Panc1 (cell line): ENCODE results near the gene CYP3A4. TPM values are rescaled to one million over a fixed set of nuclear protein-coding genes. Genes with fewer than 3 reads are reported as not detected.
"Not testable (repeated sequence)": the region's sequence is repeated elsewhere in the genome, so short reads cannot be mapped to it uniquely, and the experiment has no call there.

Experiments
- ATAC-seq: fragments of 200-7000 bp; cut with Tn5 transposase; 2 replicates; pipeline ENCODE4 v1.9.1; 2020; ENCODE audit warnings: mild to moderate bottlenecking, moderate library complexity
- BruUV-seq: library from RNA; stranded (reverse); fragments of 400-500 nt; replicated peaks from 2 replicates; lab custom pipeline; 2021; lab: Mats Ljungman, UMichigan
- CTCF ChIA-PET: fragments of 300-600 bp; sonication (Branson Sonifier 250); formaldehyde crosslinking; loops from one replicate; lab custom pipeline; 2022; ENCODE audit warnings: antibody characterized with exemption; lab: Charles Lee
- POLR2A ChIA-PET: fragments of 300-600 bp; sonication (Branson Sonifier 250); formaldehyde crosslinking; loops from one replicate; lab custom pipeline; 2022; ENCODE audit warnings: antibody characterized with exemption; lab: Charles Lee
- DNase-seq: peaks from one replicate; pipeline ENCODE4 v3.0.0-alpha.2; 2010; ENCODE audit warnings: low read depth, low spot score
- H3K27ac ChIP-seq: 2 replicates; pipeline ENCODE4 v1.5.1; 2011; ENCODE audit warnings: mild to moderate bottlenecking, low read length, inconsistent platforms
- H3K27me3 ChIP-seq: fragments of 200-500 bp; sonication (Bioruptor generic); 2 replicates; pipeline ENCODE4 v1.6.0; 2014; ENCODE audit warnings: low read length, inconsistent platforms; ENCODE audit not compliant: control insufficient read depth, insufficient read depth
- H3K36me3 ChIP-seq: fragments of 200-500 bp; sonication (Bioruptor generic); 2 replicates; pipeline ENCODE4 v1.5.1; 2014; ENCODE audit warnings: inconsistent platforms, mild to moderate bottlenecking, low read length, moderate library complexity; ENCODE audit not compliant: control insufficient read depth, insufficient read depth
- H3K4me1 ChIP-seq: 2 replicates; pipeline ENCODE4 v1.5.1; 2011; ENCODE audit warnings: inconsistent platforms, mild to moderate bottlenecking, low read length, moderate library complexity; ENCODE audit not compliant: control insufficient read depth, insufficient read depth
- H3K4me3 ChIP-seq, 2 experiments: 2 replicates each; pipeline ENCODE4 v1.5.1; 2011 to 2012; ENCODE audit warnings: low read depth in 2 of 2, low read length in 2 of 2, mild to moderate bottlenecking in 2 of 2, inconsistent platforms in 1 of 2, moderate library complexity in 1 of 2
- H3K9me3 ChIP-seq: fragments of 200-500 bp; sonication (Bioruptor generic); 2 replicates; pipeline ENCODE4 v1.5.1; 2014; ENCODE audit warnings: low read depth, mild to moderate bottlenecking, inconsistent platforms, low read length, moderate library complexity; ENCODE audit not compliant: control insufficient read depth, insufficient read depth
- POLR2AphosphoS5 ChIP-seq: IDR thresholded peaks from 2 replicates; pipeline ENCODE4 v1.6.1; 2012; ENCODE audit warnings: mild to moderate bottlenecking, low read depth, low read length, moderate library complexity
- REST ChIP-seq, 2 experiments: IDR thresholded peaks; 2 replicates each; pipeline ENCODE4 v1.6.1; 2011 to 2012; ENCODE audit warnings: low read depth in 2 of 2, control low read depth in 1 of 2, low read length in 1 of 2, mild to moderate bottlenecking in 1 of 2, moderate library complexity in 1 of 2; ENCODE audit not compliant: insufficient read depth in 1 of 2
- SIN3A ChIP-seq: IDR thresholded peaks from 2 replicates; pipeline ENCODE4 v1.6.1; 2012; ENCODE audit warnings: low read depth, mild to moderate bottlenecking, low read length, moderate library complexity, borderline replicate concordance; ENCODE audit not compliant: insufficient read depth
- TCF7L2 ChIP-seq: IDR thresholded peaks from 2 replicates; pipeline ENCODE4 v1.6.1; 2011; ENCODE audit warnings: mild to moderate bottlenecking, low read depth, low read length, inconsistent platforms
- in situ Hi-C: cut with HindIII; loops from 2 replicates; pipeline ENCODE4 v1.10.0; 2016; ENCODE audit warnings: low sequenced_read_pairs, low pct_unique_long_range_greater_than_20kb
- intact Hi-C: fragments of 100-400 bp; cut with micrococcal nuclease; formaldehyde crosslinking; loops from one replicate; pipeline ENCODE4 v1.10.0; 2022; ENCODE audit not compliant: unreplicated experiment
- total RNA-seq: library from RNA; stranded (reverse); gene quantifications from one replicate; pipeline ENCODE4 v1.2.1, GENCODE V29; 2021; ENCODE audit not compliant: unreplicated experiment
- TF ChIP-seq, protein P1 (sequence below): fragments of 450-650 bp; IDR thresholded peaks from 2 replicates; pipeline ENCODE4 v1.5.1; 2017; ENCODE audit warnings: mild to moderate bottlenecking

Gene CYP3A4
- total RNA-seq, 1 experiment from 2014 or later = 0.15 TPM

DNA sequence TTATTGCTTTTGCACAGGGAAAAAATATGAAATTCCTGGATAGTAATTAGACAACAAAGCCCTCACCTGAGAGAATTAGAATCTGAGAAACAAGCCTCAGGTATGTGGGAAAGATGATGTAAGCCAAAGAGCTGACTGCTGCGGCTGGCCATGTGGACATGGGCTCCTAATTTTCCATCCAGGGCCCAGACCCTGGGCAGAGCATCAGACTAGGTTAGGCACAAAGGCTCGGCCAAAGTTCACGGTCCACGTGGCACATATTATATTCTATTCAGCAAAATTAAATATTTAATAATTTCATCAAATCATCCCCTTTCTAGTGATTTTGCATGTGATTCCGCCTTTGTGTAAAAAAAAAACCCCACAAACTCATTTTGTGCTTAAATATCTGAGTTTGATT lies 5.1 kb downstream of the CYP3A4 start:
- H3K27ac ChIP-seq = no peak overlapping the region
- peaks cover 15% of the 10 kb centered on the region for H3K27me3 ChIP-seq
- no peaks in the 10 kb centered on the region for H3K4me1 ChIP-seq
- ChIA-PET POLR2A (no interaction called here), CTCF (no interaction called here)
- H3K4me3 ChIP-seq = no peak overlapping the region
- BruUV-seq = no TSS peak
- TF ChIP-seq TCF7L2 = no peak
- TF ChIP-seq REST (IDR thresholded peaks at IDR 0.05; ENCODE audit: insufficient read depth in 1 of 2, low read depth in 2 of 2, low read length in 1 of 2) = no peak
- TF ChIP-seq, protein P1, sequence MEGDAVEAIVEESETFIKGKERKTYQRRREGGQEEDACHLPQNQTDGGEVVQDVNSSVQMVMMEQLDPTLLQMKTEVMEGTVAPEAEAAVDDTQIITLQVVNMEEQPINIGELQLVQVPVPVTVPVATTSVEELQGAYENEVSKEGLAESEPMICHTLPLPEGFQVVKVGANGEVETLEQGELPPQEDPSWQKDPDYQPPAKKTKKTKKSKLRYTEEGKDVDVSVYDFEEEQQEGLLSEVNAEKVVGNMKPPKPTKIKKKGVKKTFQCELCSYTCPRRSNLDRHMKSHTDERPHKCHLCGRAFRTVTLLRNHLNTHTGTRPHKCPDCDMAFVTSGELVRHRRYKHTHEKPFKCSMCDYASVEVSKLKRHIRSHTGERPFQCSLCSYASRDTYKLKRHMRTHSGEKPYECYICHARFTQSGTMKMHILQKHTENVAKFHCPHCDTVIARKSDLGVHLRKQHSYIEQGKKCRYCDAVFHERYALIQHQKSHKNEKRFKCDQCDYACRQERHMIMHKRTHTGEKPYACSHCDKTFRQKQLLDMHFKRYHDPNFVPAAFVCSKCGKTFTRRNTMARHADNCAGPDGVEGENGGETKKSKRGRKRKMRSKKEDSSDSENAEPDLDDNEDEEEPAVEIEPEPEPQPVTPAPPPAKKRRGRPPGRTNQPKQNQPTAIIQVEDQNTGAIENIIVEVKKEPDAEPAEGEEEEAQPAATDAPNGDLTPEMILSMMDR = no peak
- no peak for TF ChIP-seq POLR2AphosphoS5
- TF ChIP-seq SIN3A = no peak
- ATAC-seq = no peak
- in situ Hi-C loops (no loop called here), intact Hi-C loops (no loop called here)
- no peak for DNase-seq
- no peaks in the 10 kb centered on the region for H3K36me3 ChIP-seq
- H3K9me3 ChIP-seq = no peaks in the 10 kb centered on the region

- BruUV-seq, H3K4me1 ChIP-seq, DNase-seq, intact Hi-C loops, CTCF ChIA-PET, ATAC-seq, in situ Hi-C loops, H3K27ac ChIP-seq, H3K36me3 ChIP-seq, H3K4me3 ChIP-seq, H3K9me3 ChIP-seq, POLR2A ChIA-PET: not testable (repeated sequence)
- H3K27me3 ChIP-seq = peaks cover 27% of the 10 kb centered on the region
Observed at GRCh38 chr7:99773395-99773794, 10.6 kb downstream of the CYP3A4 start.

DNA sequence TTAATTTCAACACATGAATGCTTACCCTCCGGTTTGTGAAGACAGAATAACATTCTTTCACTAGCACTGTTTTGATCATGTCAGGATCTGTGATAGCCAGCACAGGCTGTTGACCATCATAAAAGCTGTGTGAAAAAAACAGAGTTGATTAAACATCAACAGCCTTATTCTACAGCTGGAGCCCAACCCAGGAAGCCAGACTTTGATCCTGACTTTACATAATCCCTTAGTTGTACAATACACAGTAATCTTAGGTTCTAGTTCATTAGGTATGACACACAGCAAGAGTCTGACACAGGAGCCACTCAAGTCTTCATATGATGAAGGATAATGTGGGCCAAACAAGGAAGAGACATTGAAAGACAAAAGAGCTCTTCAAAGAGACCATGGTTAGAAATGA lies 11.4 kb downstream of the CYP3A4 start:
- DNase-seq (no peak), ATAC-seq (no peak)
- peaks cover 26% of the 10 kb centered on the region for H3K27me3 ChIP-seq
- H3K27ac ChIP-seq = no peak overlapping the region
- H3K36me3 ChIP-seq = no peaks in the 10 kb centered on the region
- H3K9me3 ChIP-seq = no peaks in the 10 kb centered on the region
- TF ChIP-seq, protein P1 = no peak
- TF ChIP-seq SIN3A (no peak), TCF7L2 (no peak), POLR2AphosphoS5 (no peak), REST (IDR thresholded peaks at IDR 0.05; ENCODE audit: insufficient read depth in 1 of 2, low read depth in 2 of 2, low read length in 1 of 2) (no peak)
- H3K4me3 ChIP-seq = no peak overlapping the region
- in situ Hi-C loops (no loop called here), intact Hi-C loops (no loop called here)
- BruUV-seq = no TSS peak
- CTCF ChIA-PET = no interaction called here
- POLR2A ChIA-PET = no interaction called here
- H3K4me1 ChIP-seq = no peaks in the 10 kb centered on the region

GRCh38 chr7:99769494-99769893 lies 14.5 kb downstream of the CYP3A4 start:
- ATAC-seq, intact Hi-C loops, in situ Hi-C loops, BruUV-seq, H3K4me3 ChIP-seq, CTCF ChIA-PET, POLR2A ChIA-PET, H3K9me3 ChIP-seq, DNase-seq, H3K36me3 ChIP-seq, H3K4me1 ChIP-seq, H3K27ac ChIP-seq: not testable (repeated sequence)
- H3K27me3 ChIP-seq = peaks cover 37% of the 10 kb centered on the region
